DMS153 treated with DMSO at 0.1 percent for 48 hours (cell line): ENCODE measurements around the gene SCAF8.
"Not testable (repeated sequence)": the region's sequence is repeated elsewhere in the genome, so short reads cannot be mapped to it uniquely, and the experiment has no call there.

Experiments
- DNase-seq: peaks from one replicate; lab custom pipeline; 2025; ENCODE audit not compliant: unreplicated experiment; lab: John Stamatoyannopoulos, UW

SCAF8 gene, protein sequence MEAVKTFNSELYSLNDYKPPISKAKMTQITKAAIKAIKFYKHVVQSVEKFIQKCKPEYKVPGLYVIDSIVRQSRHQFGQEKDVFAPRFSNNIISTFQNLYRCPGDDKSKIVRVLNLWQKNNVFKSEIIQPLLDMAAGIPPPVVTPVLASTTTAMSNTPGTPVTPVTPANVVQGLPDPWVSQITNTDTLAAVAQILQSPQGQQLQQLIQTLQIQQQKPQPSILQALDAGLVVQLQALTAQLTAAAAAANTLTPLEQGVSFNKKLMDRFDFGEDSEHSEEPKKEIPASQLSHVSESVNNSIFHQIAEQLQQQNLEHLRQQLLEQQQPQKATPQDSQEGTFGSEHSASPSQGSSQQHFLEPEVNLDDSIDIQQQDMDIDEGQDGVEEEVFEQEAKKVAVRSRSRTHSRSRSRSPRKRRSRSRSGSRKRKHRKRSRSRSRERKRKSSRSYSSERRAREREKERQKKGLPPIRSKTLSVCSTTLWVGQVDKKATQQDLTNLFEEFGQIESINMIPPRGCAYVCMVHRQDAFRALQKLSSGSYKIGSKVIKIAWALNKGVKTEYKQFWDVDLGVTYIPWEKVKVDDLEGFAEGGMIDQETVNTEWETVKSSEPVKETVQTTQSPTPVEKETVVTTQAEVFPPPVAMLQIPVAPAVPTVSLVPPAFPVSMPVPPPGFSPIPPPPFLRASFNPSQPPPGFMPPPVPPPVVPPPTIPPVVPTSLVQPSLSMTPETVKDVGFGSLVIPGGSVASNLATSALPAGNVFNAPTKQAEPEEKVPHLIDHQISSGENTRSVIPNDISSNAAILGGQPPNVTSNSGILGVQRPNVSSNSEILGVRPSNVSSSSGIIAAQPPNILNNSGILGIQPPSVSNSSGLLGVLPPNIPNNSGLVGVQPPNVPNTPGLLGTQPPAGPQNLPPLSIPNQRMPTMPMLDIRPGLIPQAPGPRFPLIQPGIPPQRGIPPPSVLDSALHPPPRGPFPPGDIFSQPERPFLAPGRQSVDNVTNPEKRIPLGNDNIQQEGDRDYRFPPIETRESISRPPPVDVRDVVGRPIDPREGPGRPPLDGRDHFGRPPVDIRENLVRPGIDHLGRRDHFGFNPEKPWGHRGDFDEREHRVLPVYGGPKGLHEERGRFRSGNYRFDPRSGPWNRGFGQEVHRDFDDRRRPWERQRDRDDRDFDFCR (N-terminal part only)

GRCh38 chr6:154733183-154733625, at the start of gene SCAF8:
SCAF8 (plus strand) TSS chr6:154733416; CDS start chr6:154733901, 485 bp downstream.
- DNase-seq = peak; percentile 51

DNA sequence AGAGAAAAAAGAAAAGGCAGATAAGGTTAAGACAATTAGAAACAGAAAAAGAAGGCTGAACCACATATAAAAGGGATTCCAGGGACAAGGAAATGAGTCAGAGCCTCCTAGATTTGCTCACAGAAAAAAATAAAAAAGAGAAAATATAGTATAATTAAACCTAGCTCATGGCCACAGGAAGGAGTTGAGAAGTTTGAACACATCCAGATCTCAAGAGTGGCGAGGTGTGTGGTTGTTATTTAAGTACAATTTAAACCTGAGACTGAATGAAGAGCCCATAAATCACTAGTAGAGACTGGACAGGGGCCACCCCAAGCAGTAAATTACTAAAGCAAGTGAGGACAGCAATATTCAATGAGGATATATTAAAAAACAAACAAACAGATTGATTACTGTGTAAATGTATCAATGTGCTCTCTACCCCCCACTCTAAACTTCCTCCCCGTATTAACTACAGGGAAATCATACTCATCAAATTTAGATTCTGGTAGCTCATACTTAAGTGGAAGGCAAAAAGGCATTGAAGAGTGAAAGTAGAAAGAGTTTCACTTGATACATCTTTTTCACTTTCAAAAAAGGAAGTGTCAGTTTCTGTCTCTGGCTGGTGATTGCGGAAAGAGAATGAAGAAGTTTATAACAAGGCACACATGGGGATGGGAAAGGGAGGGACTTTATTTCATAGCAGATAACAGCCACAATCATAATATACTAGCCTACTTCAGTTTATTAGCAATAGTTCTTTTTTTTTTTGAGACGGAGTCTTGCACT, 49.3 kb upstream of the SCAF8 start:
- no peak for DNase-seq

GRCh38 chr6:154686162-154686561, 47.1 kb upstream of the SCAF8 start:
- no peak for DNase-seq

GRCh38 chr6:154689493-154690255, 43.5 kb upstream of the SCAF8 start:
- DNase-seq = no peak

- no peak for DNase-seq
Observed at GRCh38 chr6:154690857-154691256, 42.4 kb upstream of the SCAF8 start.

- DNase-seq = no peak
Observed at GRCh38 chr6:154696661-154697060, 36.6 kb upstream of the SCAF8 start.

GRCh38 chr6:154703124-154703523, 30.1 kb upstream of the SCAF8 start:
- DNase-seq = no peak

DNA sequence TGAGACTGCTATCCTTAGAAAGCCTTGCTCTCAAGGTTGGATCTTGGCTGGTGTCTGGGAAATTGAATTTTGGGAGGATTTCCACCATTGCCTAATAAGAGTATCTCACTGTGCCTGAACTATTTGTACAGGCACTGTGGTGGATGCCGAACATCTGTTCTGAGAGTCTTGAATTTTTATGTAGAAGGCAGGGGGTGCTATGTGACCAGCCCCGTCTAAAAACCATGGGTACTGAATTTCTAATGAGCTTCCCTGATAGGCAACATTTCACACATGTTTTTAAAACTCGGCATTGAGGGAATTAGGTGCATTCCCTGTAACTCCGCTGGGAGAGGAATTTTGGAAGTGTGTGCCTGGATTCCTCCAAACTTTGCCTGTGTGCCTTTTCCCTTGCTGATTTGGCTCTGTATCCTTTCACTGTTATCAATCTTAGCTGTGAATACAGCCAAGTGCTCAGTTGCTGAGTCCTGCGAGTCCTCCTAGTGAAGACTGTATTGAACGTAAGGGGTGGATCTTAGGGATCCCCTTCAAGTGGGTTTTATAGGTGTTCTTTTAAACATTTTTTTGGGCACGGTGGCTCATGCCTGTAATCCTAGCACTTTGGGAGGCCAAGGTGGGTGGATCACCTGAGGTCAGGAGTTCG, 27.6 kb upstream of the SCAF8 start:
- no peak for DNase-seq

- DNase-seq = no peak
Observed at GRCh38 chr6:154706389-154706788, 26.8 kb upstream of the SCAF8 start.

- no peak for DNase-seq
Observed at GRCh38 chr6:154709621-154710020, 23.6 kb upstream of the SCAF8 start.

- DNase-seq = no peak
Observed at GRCh38 chr6:154710689-154711088, 22.5 kb upstream of the SCAF8 start.

- DNase-seq = no peak
Observed at GRCh38 chr6:154715446-154715845, 17.8 kb upstream of the SCAF8 start.

GRCh38 chr6:154716350-154716749, 16.9 kb upstream of the SCAF8 start:
- DNase-seq = not testable (repeated sequence)

DNA sequence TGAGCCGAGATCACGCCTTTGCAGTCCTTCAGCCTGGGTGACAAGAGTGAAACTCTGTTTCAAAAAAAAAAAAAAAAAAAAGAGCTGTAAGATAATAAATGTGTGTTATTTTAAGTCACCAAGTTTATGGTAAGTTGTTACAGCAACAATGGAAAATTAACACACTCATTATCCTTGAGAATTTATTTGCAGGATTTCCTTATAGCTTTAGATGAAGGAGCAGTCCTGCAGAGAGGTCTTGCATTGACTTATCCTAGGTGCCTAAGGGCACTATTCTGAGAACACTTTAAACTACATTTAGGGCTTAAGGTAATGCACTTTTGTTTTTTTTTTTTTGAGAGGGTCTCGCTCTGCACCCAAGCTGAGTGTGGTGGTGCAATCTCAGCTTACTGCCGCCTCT, 13.8 kb upstream of the SCAF8 start:
- no peak for DNase-seq

GRCh38 chr6:154719854-154720253, 13.4 kb upstream of the SCAF8 start:
- DNase-seq = no peak

GRCh38 chr6:154721460-154721859, 11.8 kb upstream of the SCAF8 start:
- no peak for DNase-seq

GRCh38 chr6:154726887-154727286, 6.3 kb upstream of the SCAF8 start:
- DNase-seq = no peak

- no peak for DNase-seq
Observed at GRCh38 chr6:154731296-154732218, 1.7 kb upstream of the SCAF8 start.
